Chondrocyte (in vitro differentiated cells): ENCODE results near the gene TFEC. TPM values are rescaled to one million over a fixed set of nuclear protein-coding genes. Genes with fewer than 3 reads are reported as not detected.

ENCODE experiments used
- DNase-seq: peaks from one replicate; pipeline ENCODE4 v3.0.0; 2021; ENCODE audit warnings: mixed read lengths, low spot score
- H3K27ac Mint-ChIP-seq: one replicate; pipeline ENCODE4 v1.8.0; 2021; ENCODE audit warnings: mild to moderate bottlenecking, moderate library complexity, mixed read lengths; ENCODE audit not compliant: unreplicated experiment
- H3K27me3 Mint-ChIP-seq: 2 replicates; pipeline ENCODE4 v1.8.0; 2021; ENCODE audit warnings: low read depth, mixed read lengths
- H3K36me3 Mint-ChIP-seq: 2 replicates; pipeline ENCODE4 v1.8.0; 2021; ENCODE audit warnings: low read depth, mixed read lengths
- H3K4me1 Mint-ChIP-seq: 2 replicates; pipeline ENCODE4 v1.8.0; 2021; ENCODE audit warnings: low read depth, mild to moderate bottlenecking, mixed read lengths
- H3K4me3 Mint-ChIP-seq: one replicate; pipeline ENCODE4 v1.8.0; 2021; ENCODE audit warnings: mild to moderate bottlenecking, moderate library complexity, mixed read lengths; ENCODE audit not compliant: unreplicated experiment
- H3K9me3 Mint-ChIP-seq: 2 replicates; pipeline ENCODE4 v1.8.0; 2021; ENCODE audit warnings: low read depth, mixed read lengths
- total RNA-seq: library from RNA; stranded (reverse); gene quantifications from 3 replicates; pipeline ENCODE4 v1.2.1, GENCODE V29; 2021
- TF ChIP-seq, protein P1 (sequence below): fragments of 200-600 bp; sonication (generic); IDR thresholded peaks from 2 replicates; pipeline ENCODE4 v1.5.0; 2021; ENCODE audit warnings: antibody characterized with exemption, mild to moderate bottlenecking, moderate library complexity

The TFEC gene
- total RNA-seq, 1 donor from 2014 or later, result 0.17 TPM

DNA sequence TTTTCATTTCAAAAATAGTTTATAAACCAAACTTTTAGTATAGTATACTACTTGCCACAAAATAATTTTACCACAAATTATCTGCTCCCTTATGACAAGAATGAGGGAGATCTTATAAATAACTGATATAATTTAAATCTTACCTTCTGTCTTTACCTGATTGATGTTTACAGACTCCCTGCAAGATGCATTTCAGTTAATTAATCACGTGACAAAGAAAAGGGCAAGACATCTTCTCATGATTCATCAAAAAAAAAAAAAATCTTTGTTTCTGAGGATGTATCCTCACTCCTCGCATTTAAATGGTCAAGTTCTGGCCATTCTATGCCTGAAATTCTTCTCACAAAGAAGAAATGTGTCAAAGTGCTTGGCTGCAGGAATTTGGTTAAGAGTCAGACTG, 2.3 kb upstream of the TFEC start:
- Mint-ChIP-seq H3K4me3 (no peak overlapping the region), H3K27me3 (no peaks in the 10 kb centered on the region), H3K27ac (no peak overlapping the region), H3K9me3 (no peaks in the 10 kb centered on the region), H3K4me1 (peaks cover 7% of the 10 kb centered on the region), H3K36me3 (no peaks in the 10 kb centered on the region)
- TF ChIP-seq, protein P1, sequence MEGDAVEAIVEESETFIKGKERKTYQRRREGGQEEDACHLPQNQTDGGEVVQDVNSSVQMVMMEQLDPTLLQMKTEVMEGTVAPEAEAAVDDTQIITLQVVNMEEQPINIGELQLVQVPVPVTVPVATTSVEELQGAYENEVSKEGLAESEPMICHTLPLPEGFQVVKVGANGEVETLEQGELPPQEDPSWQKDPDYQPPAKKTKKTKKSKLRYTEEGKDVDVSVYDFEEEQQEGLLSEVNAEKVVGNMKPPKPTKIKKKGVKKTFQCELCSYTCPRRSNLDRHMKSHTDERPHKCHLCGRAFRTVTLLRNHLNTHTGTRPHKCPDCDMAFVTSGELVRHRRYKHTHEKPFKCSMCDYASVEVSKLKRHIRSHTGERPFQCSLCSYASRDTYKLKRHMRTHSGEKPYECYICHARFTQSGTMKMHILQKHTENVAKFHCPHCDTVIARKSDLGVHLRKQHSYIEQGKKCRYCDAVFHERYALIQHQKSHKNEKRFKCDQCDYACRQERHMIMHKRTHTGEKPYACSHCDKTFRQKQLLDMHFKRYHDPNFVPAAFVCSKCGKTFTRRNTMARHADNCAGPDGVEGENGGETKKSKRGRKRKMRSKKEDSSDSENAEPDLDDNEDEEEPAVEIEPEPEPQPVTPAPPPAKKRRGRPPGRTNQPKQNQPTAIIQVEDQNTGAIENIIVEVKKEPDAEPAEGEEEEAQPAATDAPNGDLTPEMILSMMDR, result no peak
- DNase-seq, result no peak

DNA sequence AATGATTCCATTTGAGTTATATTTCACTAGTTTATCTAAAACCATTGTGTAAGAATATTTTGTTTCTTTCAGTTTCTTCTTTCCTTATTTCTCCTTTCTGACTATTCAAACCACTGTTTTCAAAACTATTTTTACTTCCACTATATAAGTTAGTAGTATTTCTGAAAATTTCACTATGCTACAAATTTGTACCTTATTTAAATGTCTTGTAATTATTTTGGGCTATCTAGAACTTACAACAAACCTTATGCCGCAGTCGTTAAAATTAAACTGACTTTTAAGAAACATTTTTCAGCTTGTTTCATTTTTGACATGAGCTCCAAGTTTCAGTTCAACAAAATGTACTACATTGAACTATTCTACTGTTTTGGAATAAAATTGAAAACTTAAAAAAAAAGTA, 1.8 kb downstream of the TFEC start:
- H3K4me3 Mint-ChIP-seq, result no peak overlapping the region
- TF ChIP-seq, protein P1, result no peak
- no peak for DNase-seq
- no peaks in the 10 kb centered on the region for H3K36me3 Mint-ChIP-seq
- peaks cover 22% of the 10 kb centered on the region for H3K4me1 Mint-ChIP-seq
- H3K27ac Mint-ChIP-seq, result no peak overlapping the region
- no peaks in the 10 kb centered on the region for H3K27me3 Mint-ChIP-seq
- H3K9me3 Mint-ChIP-seq, result no peaks in the 10 kb centered on the region

DNA sequence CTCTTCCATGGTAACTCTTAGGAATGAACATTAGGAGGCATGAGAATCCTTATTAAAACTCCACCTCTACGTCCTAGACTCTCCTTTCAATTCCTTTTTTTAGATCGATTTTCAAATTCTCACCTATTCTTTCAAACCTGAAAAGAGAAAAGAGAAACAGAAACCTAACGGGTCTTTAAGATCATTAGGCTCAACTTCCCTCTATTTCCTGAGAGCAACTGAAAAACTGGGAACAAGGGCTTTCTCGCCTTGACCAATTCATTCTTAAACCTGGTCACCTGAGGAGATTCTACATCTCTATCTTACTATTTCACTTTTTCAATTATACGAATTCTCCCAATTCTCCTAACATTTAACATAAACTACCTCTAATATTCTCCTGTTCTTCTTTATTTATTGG, 2.8 kb downstream of the TFEC start:
- Mint-ChIP-seq H3K27me3 (no peaks in the 10 kb centered on the region), H3K4me3 (no peak overlapping the region), H3K9me3 (no peaks in the 10 kb centered on the region), H3K27ac (no peak overlapping the region), H3K36me3 (no peaks in the 10 kb centered on the region), H3K4me1 (peaks cover 22% of the 10 kb centered on the region)
- no peak for DNase-seq
- TF ChIP-seq, protein P1, result no peak

DNA sequence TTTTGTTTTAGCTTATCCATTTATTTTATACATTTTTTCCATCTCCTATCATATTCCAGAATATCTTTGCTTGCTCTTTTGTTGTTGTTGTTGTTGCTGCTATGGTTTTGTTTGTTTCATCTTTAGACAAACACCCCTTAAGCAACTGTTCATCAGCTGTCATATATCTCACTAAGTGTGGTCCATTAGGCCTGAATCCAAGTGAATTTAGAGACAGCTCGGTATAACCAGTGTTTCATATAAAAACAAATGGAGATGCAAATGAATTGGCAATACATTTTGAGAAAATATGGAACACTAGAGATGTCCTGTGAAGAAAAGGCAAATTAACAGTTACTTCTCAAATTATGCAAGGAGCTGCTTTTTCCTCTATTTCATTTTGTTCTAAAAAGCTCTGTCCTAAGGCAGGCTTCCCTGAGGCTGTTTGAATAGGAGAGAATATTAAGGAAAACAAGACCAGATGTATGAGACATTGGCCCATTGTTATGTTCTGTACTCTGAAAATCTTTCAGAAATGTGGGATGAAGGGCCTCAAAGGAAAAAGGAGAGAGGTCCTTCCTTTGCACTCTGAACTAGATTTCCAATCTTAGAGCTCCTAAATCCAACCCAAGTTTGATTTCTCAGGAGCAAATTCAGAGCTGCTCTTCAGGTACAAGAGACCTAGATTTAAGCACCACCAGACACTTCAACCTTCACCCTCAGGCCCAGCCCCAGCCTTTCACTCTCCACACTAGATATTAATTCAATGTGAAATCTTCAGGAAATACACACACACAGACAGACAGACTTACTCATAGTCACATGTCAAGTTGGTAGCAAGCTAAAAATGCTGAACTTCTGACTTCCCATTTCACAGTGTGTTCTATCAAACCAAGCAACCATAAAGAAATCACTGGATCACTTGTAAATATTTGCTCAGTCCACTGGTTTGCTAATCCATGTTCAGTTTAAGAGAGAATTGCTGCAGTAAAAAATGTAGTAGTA, 5.4 kb downstream of the TFEC start:
- no peaks in the 10 kb centered on the region for H3K36me3 Mint-ChIP-seq
- no peak overlapping the region for H3K4me3 Mint-ChIP-seq
- H3K9me3 Mint-ChIP-seq, result no peaks in the 10 kb centered on the region
- TF ChIP-seq, protein P1, result no peak
- peak overlapping the region; percentile 29 for H3K27ac Mint-ChIP-seq
- no peaks in the 10 kb centered on the region for H3K27me3 Mint-ChIP-seq
- DNase-seq, result no peak
- peaks cover 15% of the 10 kb centered on the region for H3K4me1 Mint-ChIP-seq

DNA sequence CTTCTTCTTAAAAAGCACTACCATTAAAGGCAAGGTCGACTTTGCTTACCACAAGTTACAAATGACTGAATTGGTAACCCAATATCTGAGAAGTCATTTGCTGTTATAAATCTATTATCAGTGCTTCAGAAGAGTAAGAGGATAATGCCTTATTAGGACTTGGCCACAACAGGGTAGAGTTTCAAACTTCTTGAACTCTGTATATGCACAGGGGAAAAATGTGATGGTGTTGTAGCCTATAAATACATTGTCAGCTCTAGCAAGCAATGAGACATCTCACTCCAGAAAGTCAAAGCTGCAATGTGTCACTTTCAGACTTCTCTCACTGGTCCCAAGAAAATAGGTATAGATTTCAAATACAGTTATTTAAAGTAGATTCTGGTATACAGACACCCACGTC, 9.3 kb downstream of the TFEC start:
- peaks cover 15% of the 10 kb centered on the region for H3K4me1 Mint-ChIP-seq
- no peak overlapping the region for H3K27ac Mint-ChIP-seq
- H3K27me3 Mint-ChIP-seq, result no peaks in the 10 kb centered on the region
- TF ChIP-seq, protein P1, result no peak
- H3K4me3 Mint-ChIP-seq, result no peak overlapping the region
- H3K36me3 Mint-ChIP-seq, result no peaks in the 10 kb centered on the region
- H3K9me3 Mint-ChIP-seq, result no peaks in the 10 kb centered on the region
- DNase-seq, result no peak
